Natural killer cell (primary cell): ENCODE results near the gene RGS6. TPM values are rescaled to one million over a fixed set of nuclear protein-coding genes. Genes with fewer than 3 reads are reported as not detected.

Source experiments
- ATAC-seq, 3 donors: fragments of 150-1000 bp in 2 of 3; fragments of 200-7000 bp in 1 of 3; cut with Tn5 transposase; 1 replicate in 1 of 3; 2 replicates in 2 of 3; pipeline ENCODE4 v1.10.0; 2021; ENCODE audit warnings: mild to moderate bottlenecking in 2 of 3, moderate library complexity in 2 of 3
- DNase-seq, 2 donors: peaks; one replicate each; pipeline versions ENCODE4 v3.0.0 to v3.0.0-alpha.2; 2013 to 2021; ENCODE audit warnings: mixed read lengths in 1 of 2
- H3K27ac ChIP-seq: one replicate; pipeline ENCODE4 v1.5.1; 2013; ENCODE audit warnings: mild to moderate bottlenecking, low read length
- H3K27me3 ChIP-seq: one replicate; pipeline ENCODE4 v1.6.1; 2013; ENCODE audit warnings: low read length; ENCODE audit not compliant: control insufficient read depth, insufficient read depth
- H3K36me3 ChIP-seq: one replicate; pipeline ENCODE4 v1.6.1; 2013; ENCODE audit warnings: low read length; ENCODE audit not compliant: control insufficient read depth, insufficient read depth
- H3K4me1 ChIP-seq: one replicate; pipeline ENCODE4 v1.6.1; 2013; ENCODE audit warnings: low read length; ENCODE audit not compliant: control insufficient read depth, insufficient read depth
- H3K4me3 ChIP-seq: one replicate; pipeline ENCODE4 v1.5.1; 2013; ENCODE audit warnings: low read length
- H3K9me3 ChIP-seq: one replicate; pipeline ENCODE4 v1.6.1; 2013; ENCODE audit warnings: low read length; ENCODE audit not compliant: control insufficient read depth, insufficient read depth
- H3K27ac Mint-ChIP-seq, 2 donors: one replicate each; pipeline ENCODE4 v1.8.0; 2022; ENCODE audit warnings: mild to moderate bottlenecking in 2 of 2, mixed read lengths in 2 of 2, moderate library complexity in 1 of 2
- H3K27me3 Mint-ChIP-seq, 2 donors: one replicate each; pipeline ENCODE4 v1.8.0; 2022; ENCODE audit warnings: low read depth in 2 of 2, mixed read lengths in 2 of 2
- H3K36me3 Mint-ChIP-seq: one replicate; pipeline ENCODE4 v1.8.0; 2022; ENCODE audit warnings: mixed read lengths
- H3K4me1 Mint-ChIP-seq, 2 donors: one replicate each; pipeline ENCODE4 v1.8.0; 2022; ENCODE audit warnings: mixed read lengths in 2 of 2
- H3K4me3 Mint-ChIP-seq: one replicate; pipeline ENCODE4 v1.8.0; 2022; ENCODE audit warnings: mild to moderate bottlenecking, moderate library complexity, mixed read lengths
- H3K9me3 Mint-ChIP-seq, 2 donors: one replicate each; pipeline ENCODE4 v1.8.0; 2022; ENCODE audit warnings: mixed read lengths in 2 of 2
- CTCF ChIP-seq: fragments of 200-600 bp; IDR thresholded peaks from one replicate; pipeline ENCODE4 v1.8.0; 2022; ENCODE audit warnings: antibody characterized with exemption
- WGBS: methylation state at CpG from one replicate; pipeline ENCODE4 v1.1.7; 2013; ENCODE audit warnings: missing lambda C conversion rate; ENCODE audit not compliant: insufficient coverage; 5-methylcytosine and 5-hydroxymethylcytosine counted together
- intact Hi-C: fragments of 100-400 bp; cut with micrococcal nuclease; formaldehyde crosslinking; loops from one replicate; pipeline ENCODE4 v1.14.2; 2022
- total RNA-seq, 4 donors: library from RNA; stranded (reverse); fragments of 120-200 nt in 1 of 4; gene quantifications; one replicate each; pipeline versions ENCODE4 v1.2.3 to v1.2.4, GENCODE V29; 2013 to 2022

Gene RGS6
- total RNA-seq, 3 donors from 2014 or later (not counting 1 experiment from before 2014, with no cell fraction given): 0.75 to 1.4 TPM; not detected in 1

- H3K27ac ChIP-seq: no peak overlapping the region
- no peak for TF ChIP-seq CTCF
- H3K4me3 ChIP-seq: no peak overlapping the region
- H3K9me3 ChIP-seq: no peaks in the 10 kb centered on the region
- Mint-ChIP-seq H3K27ac (no peak overlapping the region), H3K9me3 (no peaks in the 10 kb centered on the region), H3K36me3 (no peaks in the 10 kb centered on the region), H3K27me3 (peaks cover 7 to 10% of the 10 kb centered on the region in 2 donors), H3K4me1 (no peaks in the 10 kb centered on the region), H3K4me3 (no peak overlapping the region)
- intact Hi-C loops: no loop called here
- no peaks in the 10 kb centered on the region for H3K27me3 ChIP-seq
- H3K4me1 ChIP-seq: no peaks in the 10 kb centered on the region
- DNase-seq (no peak), ATAC-seq (no peak)
- 84% methylated on average over 3 of the region's 3 CpGs for WGBS
- H3K36me3 ChIP-seq: no peaks in the 10 kb centered on the region
These were observed 56.7 kb downstream of the RGS6 start for GRCh38 chr14:71988939-71989338.

DNA sequence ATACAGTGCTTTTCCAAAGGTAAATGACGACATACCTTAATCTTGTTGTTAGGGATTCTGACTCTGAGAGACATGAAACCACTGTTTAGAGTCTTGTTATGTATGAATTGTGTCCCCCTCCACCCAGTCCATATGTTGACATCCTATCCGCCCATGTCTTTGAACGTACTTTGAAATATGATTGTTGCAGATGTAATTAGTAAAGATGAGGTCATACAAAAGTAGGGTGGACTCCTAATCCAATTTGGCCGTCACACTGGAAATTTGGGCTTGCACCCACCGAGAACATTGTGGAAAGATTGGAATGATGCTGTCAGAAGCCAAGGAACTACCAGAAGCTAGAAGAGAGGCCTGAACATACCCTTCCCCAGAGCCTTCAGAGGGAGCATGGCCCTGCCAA lies 62.2 kb downstream of the RGS6 start:
- intact Hi-C loops: no loop called here
- no peak for DNase-seq
- H3K4me1 Mint-ChIP-seq: no peaks in the 10 kb centered on the region
- 60% methylated on average over 5 of the region's 5 CpGs for WGBS
- Histone ChIP-seq H3K36me3 (no peaks in the 10 kb centered on the region), H3K9me3 (no peaks in the 10 kb centered on the region), H3K27me3 (no peaks in the 10 kb centered on the region), H3K4me1 (no peaks in the 10 kb centered on the region), H3K27ac (no peak overlapping the region), H3K4me3 (no peak overlapping the region)
- peaks cover 0 to 4% of the 10 kb centered on the region in 2 donors for H3K27me3 Mint-ChIP-seq
- H3K9me3 Mint-ChIP-seq: no peaks in the 10 kb centered on the region
- no peak for TF ChIP-seq CTCF
- no peak overlapping the region for H3K27ac Mint-ChIP-seq
- H3K36me3 Mint-ChIP-seq: no peaks in the 10 kb centered on the region
- ATAC-seq: no peak
- no peak overlapping the region for H3K4me3 Mint-ChIP-seq

GRCh38 chr14:71995741-71996140 lies 63.5 kb downstream of the RGS6 start:
- WGBS: 95% methylated on average over 8 of the region's 9 CpGs

More at GRCh38 chr14:71995741-71996140, 63.5 kb downstream of the RGS6 start:
- no peaks in the 10 kb centered on the region for H3K4me1 Mint-ChIP-seq
- peaks cover 0 to under 1% of the 10 kb centered on the region in 2 donors for H3K27me3 Mint-ChIP-seq
- no peak overlapping the region for H3K4me3 ChIP-seq
- intact Hi-C loops: no loop called here
- no peaks in the 10 kb centered on the region for H3K9me3 Mint-ChIP-seq
- H3K4me3 Mint-ChIP-seq: no peak overlapping the region
- ATAC-seq: no peak
- H3K4me1 ChIP-seq: no peaks in the 10 kb centered on the region
- H3K27me3 ChIP-seq: no peaks in the 10 kb centered on the region
- no peaks in the 10 kb centered on the region for H3K9me3 ChIP-seq
- H3K36me3 Mint-ChIP-seq: no peaks in the 10 kb centered on the region
- no peak overlapping the region for H3K27ac Mint-ChIP-seq
- TF ChIP-seq CTCF: no peak
- DNase-seq: no peak
- no peaks in the 10 kb centered on the region for H3K36me3 ChIP-seq
- no peak overlapping the region for H3K27ac ChIP-seq
